ENCODE measurements around the gene CAMK2B.
"Not testable (repeated sequence)": the region's sequence is repeated elsewhere in the genome, so short reads cannot be mapped to it uniquely, and the experiment has no call there.

Gene CAMK2B

GRCh38 chr7:44175730-44176129 is 149.7 kb downstream of the CAMK2B start:
- Histone ChIP-seq H3K4me3 (ENCODE audit: low read length) (no peak overlapping the region), H3K79me2 (ENCODE audit: control insufficient read depth, low read length) (no peaks in the 10 kb centered on the region), H4K20me1 (ENCODE audit: control insufficient read depth, insufficient read depth, low read depth, low read length) (no peaks in the 10 kb centered on the region), H3K27ac (ENCODE audit: low read depth, low read length) (no peak overlapping the region), H3K27me3 (ENCODE audit: control insufficient read depth, low read length) (peaks cover 48% of the 10 kb centered on the region), H3K4me1 (ENCODE audit: control insufficient read depth, low read length) (no peaks in the 10 kb centered on the region), H3F3A (ENCODE audit: control insufficient read depth, insufficient read depth) (no peaks in the 10 kb centered on the region), H3K9me2 (replicated peaks; ENCODE audit: control insufficient read depth, low read length) (no peaks in the 10 kb centered on the region), H3K4me2 (ENCODE audit: low read length) (no peak overlapping the region), H3K36me3 (ENCODE audit: control insufficient read depth, low read length) (no peaks in the 10 kb centered on the region), H3K9me3 (ENCODE audit: control insufficient read depth, insufficient read depth, low read length) (no peaks in the 10 kb centered on the region)
- TF ChIP-seq, protein P1, sequence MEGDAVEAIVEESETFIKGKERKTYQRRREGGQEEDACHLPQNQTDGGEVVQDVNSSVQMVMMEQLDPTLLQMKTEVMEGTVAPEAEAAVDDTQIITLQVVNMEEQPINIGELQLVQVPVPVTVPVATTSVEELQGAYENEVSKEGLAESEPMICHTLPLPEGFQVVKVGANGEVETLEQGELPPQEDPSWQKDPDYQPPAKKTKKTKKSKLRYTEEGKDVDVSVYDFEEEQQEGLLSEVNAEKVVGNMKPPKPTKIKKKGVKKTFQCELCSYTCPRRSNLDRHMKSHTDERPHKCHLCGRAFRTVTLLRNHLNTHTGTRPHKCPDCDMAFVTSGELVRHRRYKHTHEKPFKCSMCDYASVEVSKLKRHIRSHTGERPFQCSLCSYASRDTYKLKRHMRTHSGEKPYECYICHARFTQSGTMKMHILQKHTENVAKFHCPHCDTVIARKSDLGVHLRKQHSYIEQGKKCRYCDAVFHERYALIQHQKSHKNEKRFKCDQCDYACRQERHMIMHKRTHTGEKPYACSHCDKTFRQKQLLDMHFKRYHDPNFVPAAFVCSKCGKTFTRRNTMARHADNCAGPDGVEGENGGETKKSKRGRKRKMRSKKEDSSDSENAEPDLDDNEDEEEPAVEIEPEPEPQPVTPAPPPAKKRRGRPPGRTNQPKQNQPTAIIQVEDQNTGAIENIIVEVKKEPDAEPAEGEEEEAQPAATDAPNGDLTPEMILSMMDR (IDR thresholded peaks at IDR 0.05; ENCODE audit: low read depth, low read length, poor library complexity, severe bottlenecking), result no peak
- no peak for TF ChIP-seq EZH2phosphoT487 (IDR thresholded peaks at IDR 0.05; ENCODE audit: borderline replicate concordance, low read length)

DNA sequence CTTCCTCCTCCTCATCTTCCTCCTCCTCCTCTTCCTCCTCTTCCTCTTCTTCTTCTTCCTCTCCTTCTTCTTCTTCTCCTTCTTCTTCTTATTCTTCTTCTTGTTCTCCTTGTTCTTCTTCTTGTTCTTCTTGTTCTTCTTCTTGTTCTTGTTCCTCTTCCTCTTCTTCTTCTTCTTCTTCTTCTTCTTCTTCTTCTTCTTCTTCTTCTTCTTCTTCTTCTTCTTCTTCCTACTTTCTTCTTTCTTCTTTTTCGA is 150.8 kb downstream of the CAMK2B start:
- not testable (repeated sequence) for H3K79me2 ChIP-seq (ENCODE audit: control insufficient read depth, low read length); H3K9me2 ChIP-seq (replicated peaks; ENCODE audit: control insufficient read depth, low read length); H3K27ac ChIP-seq (ENCODE audit: low read depth, low read length); H3K4me1 ChIP-seq (ENCODE audit: control insufficient read depth, low read length); H3K4me2 ChIP-seq (ENCODE audit: low read length); H3K9me3 ChIP-seq (ENCODE audit: control insufficient read depth, insufficient read depth, low read length); H3K36me3 ChIP-seq (ENCODE audit: control insufficient read depth, low read length); H3F3A ChIP-seq (ENCODE audit: control insufficient read depth, insufficient read depth); H3K4me3 ChIP-seq (ENCODE audit: low read length); H4K20me1 ChIP-seq (ENCODE audit: control insufficient read depth, insufficient read depth, low read depth, low read length)
- peaks cover 49% of the 10 kb centered on the region for H3K27me3 ChIP-seq (ENCODE audit: control insufficient read depth, low read length)

DNA sequence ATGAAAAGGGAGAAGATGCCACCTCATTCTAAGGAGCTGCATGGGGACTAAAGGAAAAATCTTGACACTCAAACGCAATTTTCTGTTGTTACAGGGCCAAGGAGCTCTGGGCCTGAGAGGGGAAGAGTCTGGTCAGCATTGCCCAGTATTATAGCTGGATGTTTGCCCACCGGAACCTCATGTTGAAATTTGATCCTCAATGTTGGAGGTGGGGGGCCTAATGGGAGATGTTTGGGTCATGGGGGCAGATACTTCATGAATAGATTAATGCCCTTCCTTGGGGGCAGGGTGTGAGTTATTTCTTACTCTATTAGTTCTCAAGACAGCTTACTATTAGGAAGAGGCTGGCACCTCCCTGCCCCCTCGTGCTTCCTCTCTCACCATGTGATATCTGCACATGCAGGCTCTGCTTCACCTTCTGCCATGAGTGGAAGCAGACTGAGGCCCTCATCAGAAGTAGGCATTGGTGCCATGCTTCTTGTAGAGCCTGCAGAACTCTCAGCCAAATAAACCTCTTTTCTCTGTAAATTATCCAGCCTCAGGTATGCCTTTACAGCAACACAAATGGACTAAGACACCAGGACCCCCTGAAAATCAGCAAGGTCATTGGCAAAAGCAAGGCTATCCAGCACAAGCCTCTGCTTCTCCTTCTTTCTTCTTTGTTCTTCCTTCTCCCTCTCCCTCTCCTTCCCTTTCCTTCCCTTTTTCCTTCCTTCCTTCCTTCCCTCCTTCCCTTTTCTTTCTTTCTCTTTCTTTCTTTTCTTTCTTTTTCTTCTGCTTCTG is 151.3 kb downstream of the CAMK2B start:
- H3K4me3 ChIP-seq (ENCODE audit: low read length), result no peak overlapping the region
- no peak overlapping the region for H3K4me2 ChIP-seq (ENCODE audit: low read length)
- H3K27me3 ChIP-seq (ENCODE audit: control insufficient read depth, low read length), result peaks cover 46% of the 10 kb centered on the region
- no peaks in the 10 kb centered on the region for H3K9me3 ChIP-seq (ENCODE audit: control insufficient read depth, insufficient read depth, low read length)
- TF ChIP-seq, protein P1 (IDR thresholded peaks at IDR 0.05; ENCODE audit: low read depth, low read length, poor library complexity, severe bottlenecking), result no peak
- TF ChIP-seq EZH2phosphoT487 (IDR thresholded peaks at IDR 0.05; ENCODE audit: borderline replicate concordance, low read length), result no peak
- H3K9me2 ChIP-seq (replicated peaks; ENCODE audit: control insufficient read depth, low read length), result no peaks in the 10 kb centered on the region
- H3K79me2 ChIP-seq (ENCODE audit: control insufficient read depth, low read length), result no peaks in the 10 kb centered on the region
- H3K4me1 ChIP-seq (ENCODE audit: control insufficient read depth, low read length), result no peaks in the 10 kb centered on the region
- H3F3A ChIP-seq (ENCODE audit: control insufficient read depth, insufficient read depth), result no peaks in the 10 kb centered on the region
- no peaks in the 10 kb centered on the region for H4K20me1 ChIP-seq (ENCODE audit: control insufficient read depth, insufficient read depth, low read depth, low read length)
- H3K27ac ChIP-seq (ENCODE audit: low read depth, low read length), result no peak overlapping the region
- no peaks in the 10 kb centered on the region for H3K36me3 ChIP-seq (ENCODE audit: control insufficient read depth, low read length)

- TF ChIP-seq EZH2phosphoT487 (IDR thresholded peaks at IDR 0.05; ENCODE audit: borderline replicate concordance, low read length), result no peak
- TF ChIP-seq, protein P1 (IDR thresholded peaks at IDR 0.05; ENCODE audit: low read depth, low read length, poor library complexity, severe bottlenecking), result no peak
- no peaks in the 10 kb centered on the region for H3K9me2 ChIP-seq (replicated peaks; ENCODE audit: control insufficient read depth, low read length)
- no peak overlapping the region for H3K27ac ChIP-seq (ENCODE audit: low read depth, low read length)
These were observed 152.5 kb downstream of the CAMK2B start for GRCh38 chr7:44172803-44173424.

More at GRCh38 chr7:44172803-44173424, 152.5 kb downstream of the CAMK2B start:
- H3K4me1 ChIP-seq (ENCODE audit: control insufficient read depth, low read length), result peaks cover 3% of the 10 kb centered on the region
- no peaks in the 10 kb centered on the region for H3K79me2 ChIP-seq (ENCODE audit: control insufficient read depth, low read length)
- H3K9me3 ChIP-seq (ENCODE audit: control insufficient read depth, insufficient read depth, low read length), result no peaks in the 10 kb centered on the region
- H3K4me2 ChIP-seq (ENCODE audit: low read length), result no peak overlapping the region
- no peak overlapping the region for H3K4me3 ChIP-seq (ENCODE audit: low read length)
- peaks cover 45% of the 10 kb centered on the region for H3K27me3 ChIP-seq (ENCODE audit: control insufficient read depth, low read length)
- H4K20me1 ChIP-seq (ENCODE audit: control insufficient read depth, insufficient read depth, low read depth, low read length), result no peaks in the 10 kb centered on the region
- H3K36me3 ChIP-seq (ENCODE audit: control insufficient read depth, low read length), result no peaks in the 10 kb centered on the region
- no peaks in the 10 kb centered on the region for H3F3A ChIP-seq (ENCODE audit: control insufficient read depth, insufficient read depth)
